ENCODE measurements around the gene CELF5.
"Not testable (repeated sequence)": the region's sequence is repeated elsewhere in the genome, so short reads cannot be mapped to it uniquely, and the experiment has no call there.

CELF5 gene

DNA sequence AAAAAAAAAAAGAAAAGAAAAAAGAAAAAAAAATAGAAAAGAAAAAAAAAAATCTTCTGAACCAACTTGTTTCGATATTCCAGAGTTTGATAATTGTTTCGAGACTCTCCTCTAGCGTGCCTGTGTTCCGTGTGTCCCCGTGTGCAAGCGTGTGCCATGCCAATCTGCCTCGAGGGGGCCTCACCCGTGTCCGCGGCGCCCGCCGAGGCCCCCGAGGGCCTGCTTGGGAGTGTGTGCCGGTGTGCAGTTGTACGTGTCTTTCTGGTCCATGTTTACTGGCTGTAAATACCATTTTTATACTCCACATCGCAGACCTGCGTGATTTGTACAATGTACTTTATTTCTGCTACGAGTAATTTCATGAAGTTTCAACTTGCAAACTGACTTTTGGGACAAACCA is 72.0 kb downstream of the CELF5 start:
- no peak for DNase-seq

DNA sequence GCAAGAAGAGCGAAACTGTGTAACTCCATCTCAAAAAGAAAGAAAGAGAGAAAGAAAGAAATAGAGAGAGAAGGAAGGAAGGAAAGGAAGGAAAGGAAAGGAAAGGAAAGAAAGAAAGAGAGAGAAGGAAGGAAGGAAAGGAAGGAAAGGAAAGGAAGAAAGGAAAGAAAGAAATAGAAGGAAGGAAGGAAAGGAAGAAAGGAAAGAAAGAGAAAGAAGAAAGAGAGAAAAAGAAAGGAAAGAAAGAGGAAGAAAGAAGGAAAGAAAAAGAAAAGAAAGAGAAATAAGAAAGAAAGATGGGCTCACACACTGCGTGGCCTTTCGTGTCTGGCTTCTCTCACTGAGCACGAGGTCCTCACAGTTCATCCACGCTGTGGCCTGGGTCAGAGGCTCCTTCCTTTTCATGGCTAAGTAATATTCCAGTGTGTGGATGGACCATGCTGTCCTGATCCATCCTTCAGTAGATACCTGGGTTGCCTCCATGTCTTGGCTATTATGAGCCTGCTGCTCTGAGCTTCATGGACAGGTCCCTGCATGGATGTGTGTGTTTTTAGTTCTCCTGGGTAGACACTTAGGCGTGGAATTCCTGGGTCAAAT is 74.5 kb downstream of the CELF5 start:
- no peak for DNase-seq

DNA sequence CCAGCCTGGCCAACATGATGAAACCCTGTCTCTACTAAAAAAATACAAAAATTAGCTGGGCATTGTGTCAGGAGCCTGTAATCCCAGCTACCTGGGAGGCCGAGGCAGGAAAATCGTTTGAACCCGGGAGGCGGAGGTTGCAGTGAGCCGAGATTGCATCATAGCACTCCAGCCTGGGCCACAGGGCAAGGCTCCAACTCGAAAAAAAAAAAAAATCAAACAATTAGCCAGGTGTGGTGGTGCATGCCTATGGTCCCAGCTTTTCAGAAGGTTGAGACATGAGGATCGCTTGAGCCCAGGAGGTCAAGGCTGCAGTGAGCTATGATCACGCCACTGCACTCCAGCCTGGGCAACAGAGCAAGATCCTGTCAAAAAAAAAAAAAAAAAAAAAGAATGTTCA is 76.1 kb downstream of the CELF5 start:
- DNase-seq, result not testable (repeated sequence)

DNA sequence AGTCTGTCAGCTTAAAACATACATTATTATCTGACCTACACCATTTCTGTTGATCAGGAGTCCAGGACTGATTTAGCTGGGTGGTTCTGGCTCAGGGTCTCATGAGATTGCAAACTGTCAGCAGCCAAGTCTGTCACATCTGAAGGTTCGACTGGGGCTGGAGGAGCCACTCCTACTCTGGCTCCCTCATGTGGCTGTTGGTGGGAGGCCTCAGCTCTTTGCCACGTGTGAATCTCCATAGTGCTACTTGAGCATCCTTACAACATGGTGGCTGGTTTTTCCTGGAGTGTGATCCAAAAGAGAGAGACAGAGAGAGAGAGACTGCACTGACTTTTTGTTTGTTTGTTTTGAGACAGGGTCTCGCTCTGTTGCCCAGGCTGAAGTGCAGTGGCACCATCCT is 78.3 kb downstream of the CELF5 start:
- DNase-seq, result no peak

DNA sequence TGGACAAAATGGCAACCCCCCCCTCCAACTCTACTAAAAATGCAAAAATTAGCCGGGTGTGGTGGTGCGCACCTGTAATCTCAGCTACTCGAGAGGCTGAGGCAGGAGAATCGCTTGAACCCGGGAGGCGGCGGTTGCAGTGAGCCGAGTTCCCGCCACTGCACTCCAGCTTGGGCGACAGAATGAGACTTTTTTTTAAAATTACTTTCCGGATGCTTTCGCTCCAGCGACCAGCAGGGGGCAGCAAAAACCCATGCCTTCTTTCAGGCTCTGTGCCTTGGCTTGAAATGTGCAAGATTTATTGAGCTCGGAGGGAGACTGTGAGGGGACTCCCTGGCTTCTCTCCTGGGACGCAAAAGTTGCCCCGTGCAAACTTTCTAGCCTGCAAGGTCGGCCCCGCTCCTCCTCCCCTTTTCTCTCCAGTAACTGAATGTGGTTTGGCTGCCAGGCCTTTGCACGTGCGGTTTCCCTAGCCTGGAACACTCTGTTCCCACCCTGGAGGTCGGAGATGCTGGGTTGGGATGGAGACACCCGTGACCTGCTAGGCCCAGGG is 80.5 kb downstream of the CELF5 start:
- peak; percentile 77 for DNase-seq

DNA sequence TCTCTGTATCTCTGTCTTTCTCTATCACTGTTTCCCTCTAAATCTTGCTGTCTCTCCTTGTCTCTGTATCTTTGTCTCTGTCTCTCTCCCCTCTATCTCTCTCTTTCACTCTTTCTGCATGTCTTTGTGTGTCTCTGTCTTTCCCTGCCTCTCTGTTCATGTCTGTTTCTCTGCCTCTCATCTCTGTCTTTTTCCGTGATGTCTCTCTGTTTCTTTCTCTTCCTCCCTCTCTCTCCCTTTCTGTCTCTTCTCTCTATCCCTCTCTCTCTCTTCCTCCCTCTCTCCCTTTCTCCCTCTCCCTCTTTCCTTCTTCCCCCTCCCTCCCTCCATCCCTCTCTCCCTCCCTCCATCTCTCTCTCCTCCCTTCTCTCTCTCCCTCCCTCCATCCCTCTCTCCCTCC is 85.3 kb downstream of the CELF5 start:
- no peak for DNase-seq

DNA sequence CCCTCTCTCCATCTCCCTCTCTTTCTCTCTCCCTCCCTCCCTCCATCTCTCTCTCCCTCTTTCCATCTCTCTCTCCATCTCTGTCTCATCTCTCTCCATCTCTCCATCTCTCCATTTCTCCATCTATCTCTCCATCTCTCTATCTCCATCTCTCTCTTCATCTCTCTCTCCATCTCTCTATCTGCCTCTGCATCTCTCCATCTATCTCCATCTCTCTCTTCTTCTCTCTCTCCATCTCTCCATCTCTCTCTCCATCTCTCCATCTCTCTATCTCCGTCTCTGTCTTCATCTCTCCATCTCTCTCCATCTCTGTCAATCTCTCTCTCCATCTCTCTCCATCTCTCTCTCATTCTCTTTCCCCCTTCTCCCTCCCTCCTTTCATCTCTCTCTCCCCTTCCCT is 85.8 kb downstream of the CELF5 start:
- no peak for DNase-seq

DNA sequence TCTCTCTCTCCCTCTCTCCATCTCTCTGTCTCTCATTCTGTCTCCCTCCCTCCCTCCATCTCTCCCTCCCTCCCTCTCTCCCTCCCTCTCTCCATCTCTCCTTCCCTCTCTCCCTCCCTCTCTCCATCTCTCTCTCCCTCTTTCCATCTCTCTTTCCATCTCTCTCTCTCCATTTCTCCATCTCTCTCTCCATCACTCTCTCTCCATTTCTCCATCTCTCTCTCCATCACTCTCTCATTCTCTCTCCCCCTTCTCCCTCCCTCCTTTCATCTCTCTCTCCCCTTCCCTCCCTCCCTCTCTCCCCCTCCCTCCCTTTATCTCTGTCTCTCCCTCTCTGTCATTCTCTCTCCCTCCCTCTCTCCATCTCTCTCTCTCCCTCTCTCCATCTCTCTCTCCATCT is 86.2 kb downstream of the CELF5 start:
- DNase-seq, result no peak

DNA sequence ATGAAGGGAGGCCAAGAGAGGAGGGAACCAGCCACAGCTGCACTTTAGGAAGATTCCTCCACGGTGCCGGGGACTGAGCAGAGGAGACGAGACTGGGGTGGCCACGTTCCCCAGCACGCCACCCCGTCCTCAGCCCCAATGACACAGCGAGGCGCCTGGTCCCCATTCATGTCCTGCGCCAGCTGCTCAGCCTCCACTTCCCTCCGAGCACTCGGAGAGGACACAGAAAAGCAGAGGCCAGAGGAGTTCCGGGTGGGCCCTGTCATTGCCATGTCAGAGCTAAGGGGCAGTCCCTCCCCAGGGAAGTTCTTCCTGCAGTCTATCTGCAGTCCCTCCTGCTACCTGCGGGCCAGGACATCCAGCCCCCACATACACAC is 88.7 kb downstream of the CELF5 start:
- no peak for DNase-seq

DNA sequence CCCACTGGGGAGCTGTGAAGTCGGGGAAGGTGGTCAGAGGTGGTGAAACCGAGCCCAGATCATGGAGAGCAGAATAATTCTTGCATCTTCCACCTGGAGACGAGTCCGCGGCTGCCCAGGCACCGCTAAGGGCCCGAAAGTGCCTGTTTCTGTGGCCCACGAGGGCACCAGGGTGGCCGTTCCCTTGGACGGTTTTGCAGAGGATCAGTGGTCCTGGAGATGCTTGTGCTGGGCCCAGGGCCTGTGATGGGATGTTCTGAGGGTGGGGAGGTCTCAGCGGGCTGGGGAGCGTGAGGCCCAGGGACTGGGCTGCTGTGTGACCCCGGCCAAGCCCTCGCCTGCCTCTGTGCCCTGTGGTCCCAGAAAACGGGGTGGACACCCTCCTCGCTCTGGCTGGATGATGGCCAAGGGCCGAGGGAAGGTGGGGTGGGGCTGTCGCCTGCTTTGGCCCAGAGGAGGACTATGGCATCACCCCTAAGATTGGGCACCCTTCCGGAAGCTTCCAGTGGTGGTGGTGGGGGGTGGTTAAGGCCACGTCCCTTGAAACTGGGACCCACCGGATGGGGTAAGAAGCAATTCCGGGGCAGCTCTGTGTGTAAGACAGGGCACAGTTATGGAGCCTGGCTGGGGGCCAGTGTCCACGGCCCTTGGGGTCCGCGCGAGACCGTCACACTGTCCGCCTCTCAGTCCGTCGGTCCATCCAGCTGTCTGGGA is 90.7 kb downstream of the CELF5 start:
- no peak for DNase-seq

DNA sequence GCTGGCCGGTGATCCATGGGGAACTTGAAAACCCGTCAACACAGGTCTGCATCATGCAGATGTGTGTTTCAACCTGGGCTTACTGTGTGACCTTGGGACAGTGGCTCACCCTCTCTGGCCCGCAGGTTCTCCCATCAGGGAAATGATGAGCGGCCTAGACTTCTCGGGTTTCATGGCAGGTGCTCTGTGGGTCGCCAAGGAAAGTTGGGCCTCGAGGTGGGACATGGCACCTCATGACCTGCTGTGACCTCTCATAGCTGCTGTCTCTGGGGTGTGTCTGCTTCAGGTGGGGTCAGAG is 91.2 kb downstream of the CELF5 start:
- no peak for DNase-seq

DNA sequence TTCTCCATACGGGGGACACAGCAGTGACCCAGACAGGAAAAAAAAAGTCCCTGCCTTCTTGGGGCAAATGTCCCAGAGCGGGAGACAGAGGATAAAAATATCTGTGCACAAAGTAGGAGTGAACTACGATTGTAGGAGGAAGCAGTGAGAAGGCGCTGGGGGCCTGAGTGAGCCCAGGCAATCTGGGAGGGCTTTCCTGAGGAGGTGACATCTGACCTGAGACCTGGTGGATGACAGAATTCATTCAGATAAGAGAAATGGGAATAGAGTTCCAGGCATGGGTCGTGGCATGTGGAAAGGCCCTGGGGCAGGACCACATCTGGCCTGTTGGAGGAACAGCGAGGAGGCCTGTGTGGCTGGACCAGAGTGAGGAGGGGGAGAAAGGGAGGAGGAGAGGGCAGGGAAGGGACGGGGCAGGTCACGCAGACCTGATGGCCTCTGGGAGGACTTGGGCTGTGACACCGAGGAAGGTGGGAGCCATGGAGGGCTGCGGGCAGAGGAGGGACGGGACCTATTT is 91.7 kb downstream of the CELF5 start:
- DNase-seq, result no peak

DNA sequence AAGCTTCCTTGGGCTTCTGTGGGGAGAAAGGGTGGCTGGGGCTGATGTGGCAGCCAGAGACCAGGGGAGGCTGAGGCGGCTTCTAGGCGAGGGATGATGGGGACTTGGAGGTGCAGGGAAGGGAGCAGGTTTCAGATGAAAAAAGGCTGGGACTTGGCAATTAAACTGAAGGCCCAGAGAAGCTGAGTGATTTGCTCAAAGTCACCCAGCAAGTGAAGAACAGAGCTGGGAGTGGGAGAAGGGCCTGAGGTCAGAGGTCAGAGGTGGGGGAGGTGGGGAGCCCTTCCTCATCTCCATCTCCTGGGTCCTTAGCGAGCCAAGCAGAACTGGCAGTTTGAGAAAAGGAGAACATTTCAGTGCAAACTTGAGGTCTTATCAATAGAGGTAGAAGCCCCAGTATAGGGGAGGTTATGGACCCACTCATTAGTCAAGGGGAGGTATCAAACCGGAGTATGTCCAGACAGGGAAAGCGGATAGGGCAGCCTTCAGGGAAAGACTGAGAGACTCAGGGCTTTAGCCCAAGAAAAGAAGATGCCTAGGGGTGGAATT is 92.3 kb downstream of the CELF5 start:
- DNase-seq, result no peak

DNA sequence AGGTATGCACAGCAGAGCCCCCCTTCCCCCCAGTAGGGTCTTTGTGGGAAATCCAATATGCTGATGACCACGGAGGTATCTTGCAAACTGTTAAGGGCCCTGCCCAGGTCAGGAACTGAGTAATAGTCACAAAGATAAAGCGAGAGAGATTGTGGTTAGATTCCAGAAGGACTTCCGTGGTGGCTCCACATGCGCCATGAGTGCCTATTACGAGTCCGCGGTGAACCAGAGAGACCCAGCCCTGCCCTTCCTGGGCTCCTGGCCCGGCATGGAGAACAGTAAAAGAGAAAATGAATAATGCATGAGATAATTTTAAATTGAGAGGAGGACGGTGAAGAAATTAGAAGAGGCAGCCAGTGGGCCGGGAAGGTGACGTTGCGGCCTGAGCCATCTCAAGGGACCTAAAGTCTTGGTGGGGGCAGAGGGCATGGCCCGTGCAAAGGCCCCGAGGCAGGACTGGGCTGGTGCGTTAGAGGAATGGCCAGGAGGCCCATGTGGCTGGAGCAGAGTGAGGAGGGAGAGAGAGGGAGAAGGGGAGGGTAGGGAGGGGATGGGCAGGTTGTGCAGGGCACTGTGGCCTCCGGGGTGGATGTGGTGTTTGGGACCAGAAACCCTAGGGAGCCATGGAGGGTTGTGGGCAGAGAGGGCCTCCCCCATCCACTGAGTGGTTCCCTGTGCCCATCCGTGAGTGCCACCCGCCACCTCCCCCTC is 95.3 kb downstream of the CELF5 start:
- DNase-seq, result no peak

DNA sequence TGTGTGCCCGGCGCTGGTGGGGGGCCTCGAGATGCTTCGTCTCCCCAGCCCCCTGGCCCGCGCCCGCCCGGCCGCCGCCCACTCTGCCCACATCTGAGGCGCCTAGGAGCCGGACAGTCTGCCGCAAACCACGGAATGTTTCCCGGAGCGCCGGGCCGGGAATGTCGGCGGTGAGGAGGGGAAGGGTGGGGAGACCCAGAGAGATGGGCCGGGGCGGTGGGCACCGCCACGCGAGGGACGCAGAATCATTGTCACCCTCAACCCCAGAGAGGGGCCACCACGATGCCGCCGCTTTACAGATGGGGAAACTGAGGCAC is 95.9 kb downstream of the CELF5 start:
- DNase-seq, result no peak

DNA sequence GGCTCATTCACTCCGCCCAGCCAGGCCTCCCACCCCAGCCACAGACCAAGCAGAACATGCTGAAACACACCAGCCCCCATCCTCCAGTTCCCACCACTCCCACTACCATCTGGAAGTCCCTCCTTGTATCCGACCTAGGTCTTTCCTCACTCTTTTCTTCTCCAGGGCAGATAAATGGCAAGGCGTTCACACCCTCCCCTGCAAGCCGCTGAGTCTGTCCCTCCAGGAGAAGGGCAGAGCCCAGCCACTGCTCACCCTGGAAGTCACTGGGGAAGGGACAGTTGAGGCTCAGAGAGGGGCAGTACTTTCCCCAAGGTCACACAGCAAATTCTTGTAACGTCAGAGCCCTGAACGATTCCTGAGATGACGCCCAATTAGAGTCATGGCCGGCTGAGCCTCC is 96.4 kb downstream of the CELF5 start:
- DNase-seq, result no peak

DNA sequence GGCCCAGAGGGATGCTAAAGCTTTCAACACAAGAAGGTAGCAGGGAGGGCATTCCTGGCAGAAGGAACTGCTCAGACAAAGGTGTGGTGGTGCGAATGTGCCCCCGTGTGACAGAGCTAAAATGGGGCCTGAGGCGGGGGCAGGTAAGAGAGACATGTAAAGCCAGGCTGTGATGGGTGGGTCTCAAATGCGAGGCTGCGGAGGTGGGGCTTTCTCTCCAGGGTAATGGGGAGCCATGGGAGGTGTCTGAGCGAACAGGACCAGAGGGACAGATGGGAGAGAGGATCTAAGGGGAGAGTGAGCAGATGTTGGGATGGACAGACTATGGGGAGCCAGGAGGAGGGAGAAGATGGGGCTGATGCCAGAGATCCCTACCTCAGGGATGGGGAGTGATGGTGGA is 97.2 kb downstream of the CELF5 start:
- no peak for DNase-seq

DNA sequence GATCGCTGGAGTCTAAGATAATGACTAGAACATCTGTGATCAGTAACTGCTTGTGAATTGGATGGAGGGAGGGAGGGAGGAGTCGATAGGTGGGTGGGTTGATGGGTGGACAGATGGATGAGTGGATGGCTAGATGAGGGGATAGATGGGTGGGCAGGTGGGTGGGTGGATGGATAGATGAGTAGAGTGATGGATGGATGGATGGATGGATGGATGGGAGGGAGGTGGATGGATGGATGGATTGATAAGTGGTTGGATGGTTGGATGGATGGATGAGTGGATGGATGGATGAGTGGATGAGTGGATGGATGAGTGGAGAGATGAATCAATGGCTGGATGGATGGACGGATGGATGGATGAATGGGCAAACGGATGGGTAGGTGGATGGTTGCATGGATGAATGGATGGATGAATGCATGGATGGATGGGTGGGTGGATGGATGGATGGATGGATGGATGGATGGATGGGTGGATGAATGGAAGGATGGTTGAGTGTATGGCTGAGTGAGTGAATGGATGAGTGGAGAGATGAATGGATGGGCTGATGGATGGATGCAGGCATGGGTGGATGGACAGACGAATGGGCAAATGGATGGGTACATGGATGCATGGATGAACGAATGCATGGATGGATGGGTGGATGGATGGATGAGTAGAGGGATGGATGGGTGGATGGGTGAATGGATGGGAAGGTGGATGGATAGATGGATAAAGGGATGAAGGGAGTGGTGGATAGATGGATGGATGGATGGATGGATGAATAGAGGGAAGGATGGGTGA is 97.9 kb downstream of the CELF5 start:
- DNase-seq, result no peak

DNA sequence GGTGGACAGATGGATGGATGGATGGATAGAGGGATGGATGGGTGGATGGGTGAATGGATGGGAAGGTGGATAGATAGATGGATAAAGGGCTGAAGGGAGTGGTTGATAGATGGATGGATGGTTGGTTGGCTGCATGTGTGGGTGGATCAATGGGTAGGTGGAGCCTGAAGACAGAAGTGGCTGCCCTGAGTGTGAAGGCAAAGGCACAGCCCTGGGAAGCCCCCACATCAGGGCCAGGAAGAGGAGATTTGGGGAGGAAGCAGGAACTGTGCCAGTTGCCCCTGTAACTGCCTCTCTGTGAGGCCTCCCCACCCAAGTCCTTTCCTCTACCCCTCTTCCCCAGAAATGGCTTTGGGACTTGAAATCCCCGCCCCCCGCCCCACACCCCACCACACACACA is 98.6 kb downstream of the CELF5 start:
- no peak for DNase-seq

DNA sequence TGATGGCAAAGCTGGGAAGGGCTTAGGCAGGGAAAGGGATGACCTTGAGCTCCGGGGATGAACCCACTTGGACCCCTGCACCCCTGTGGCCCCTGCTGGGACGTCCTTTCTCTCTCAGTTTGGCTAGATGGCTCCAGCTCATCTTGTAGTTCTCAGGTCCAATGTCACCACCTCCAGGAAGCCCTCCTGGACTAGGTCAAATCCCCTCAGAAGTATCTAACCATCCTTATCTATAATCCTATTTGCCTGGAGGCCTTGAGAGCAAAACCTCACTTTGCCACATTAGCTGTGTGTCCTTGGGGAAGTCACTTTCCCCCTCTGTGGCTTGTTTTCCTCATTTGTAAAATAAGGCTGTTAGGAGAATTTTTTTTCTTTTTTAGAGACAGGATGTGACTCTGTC is 99.2 kb downstream of the CELF5 start:
- no peak for DNase-seq

DNA sequence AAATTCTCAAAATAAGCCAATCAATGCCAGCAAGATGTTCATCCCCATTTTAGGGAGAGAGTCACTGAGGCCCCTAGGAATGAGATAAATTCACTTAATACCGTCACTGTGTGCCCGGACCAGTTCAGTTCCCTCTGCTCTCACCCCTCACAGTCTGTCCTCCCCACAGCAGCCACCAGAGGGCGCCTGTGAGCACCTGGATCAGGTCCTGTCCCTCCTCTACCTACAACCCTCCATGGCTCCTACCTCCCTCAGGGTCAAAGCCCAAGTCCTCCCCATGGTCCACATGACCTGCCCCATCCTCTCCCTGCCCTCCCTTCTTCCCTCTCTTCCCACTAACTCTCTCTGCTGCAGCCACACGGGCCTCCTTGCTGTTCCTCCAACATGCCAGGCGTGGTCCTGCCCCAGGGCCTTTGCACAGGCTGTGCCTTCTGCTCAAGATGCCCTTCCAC is 100.0 kb downstream of the CELF5 start:
- peak; percentile 83 for DNase-seq

DNA sequence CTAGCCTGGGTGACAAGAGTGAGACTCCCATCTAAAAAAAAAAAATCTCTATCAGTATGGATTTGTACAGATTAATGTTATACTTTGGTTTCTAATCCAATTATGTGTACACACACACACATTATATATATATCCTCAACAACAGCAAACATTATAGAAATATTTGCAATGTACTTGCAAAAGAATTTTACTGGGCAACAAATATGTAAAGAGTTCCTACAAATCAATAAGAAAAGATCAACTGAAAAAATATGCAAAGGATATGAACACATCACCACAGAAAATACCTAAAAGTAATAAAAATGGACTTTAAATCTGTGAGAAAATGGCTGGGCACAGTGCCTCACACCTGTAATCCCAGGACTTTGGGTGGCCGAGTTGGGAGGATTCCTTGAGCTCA is 101.0 kb downstream of the CELF5 start:
- DNase-seq, result no peak

DNA sequence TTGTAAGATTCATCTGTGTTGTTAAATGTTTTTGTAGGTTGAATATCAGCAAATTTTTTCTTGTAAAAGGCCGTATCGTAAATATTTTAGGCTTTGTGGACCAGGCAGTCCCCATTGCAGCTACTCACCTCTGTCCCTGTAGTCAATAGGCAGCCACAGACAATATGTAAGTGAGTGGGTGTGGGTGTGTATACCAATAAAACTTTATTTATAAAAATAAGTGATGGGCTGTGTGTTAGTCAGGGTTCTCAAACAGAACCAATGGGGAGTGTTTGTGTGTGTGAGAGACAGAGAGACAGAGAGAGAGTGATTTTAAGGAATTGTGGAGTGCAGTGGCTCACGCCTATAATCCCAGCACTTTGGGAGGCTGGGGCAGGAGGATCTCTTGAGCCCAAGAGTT is 104.3 kb downstream of the CELF5 start:
- DNase-seq, result no peak
